ENCODE results near the gene ARID5B.

The ARID5B gene

DNA sequence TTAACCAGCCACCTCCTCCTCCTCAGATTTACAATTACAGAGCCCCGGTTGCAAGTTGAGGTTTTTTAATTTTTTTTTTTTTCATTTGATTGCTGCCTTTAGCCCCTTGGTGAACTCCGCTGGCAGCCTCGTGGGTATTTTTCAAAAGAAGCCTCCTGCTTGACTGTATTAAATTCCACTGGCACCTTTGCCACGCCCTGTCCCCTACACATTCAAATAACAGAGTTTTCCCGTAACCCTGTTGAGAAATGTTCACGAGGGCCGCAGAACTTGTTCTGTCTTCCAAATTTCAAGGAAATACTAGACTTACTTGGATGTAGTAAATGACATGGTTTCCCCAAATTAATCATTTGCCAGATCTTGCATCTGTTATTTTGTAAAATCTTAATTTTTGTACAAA is 167.0 kb downstream of the ARID5B start:
- Histone ChIP-seq H3K36me3 (ENCODE audit: insufficient read depth, low read length) (peaks cover 39% of the 10 kb centered on the region), H3K4me3 (ENCODE audit: low read depth in 1 of 2, low read length in 2 of 2) (no peak overlapping the region), H3K27ac (ENCODE audit: low read depth, low read length) (no peak overlapping the region), H3K4me1 (ENCODE audit: insufficient read depth, low read length) (peaks cover 28% of the 10 kb centered on the region), H3K9ac (ENCODE audit: low read length) (no peak overlapping the region), H3K27me3 (ENCODE audit: control insufficient read depth in 1 of 2, insufficient read depth in 2 of 2, low read length in 2 of 2) (no peaks in the 10 kb centered on the region), H3K9me3 (ENCODE audit: low read length) (no peaks in the 10 kb centered on the region)

GRCh38 chr10:62069452-62070178 is 168.1 kb downstream of the ARID5B start:
- Histone ChIP-seq H3K36me3 (ENCODE audit: insufficient read depth, low read length) (peaks cover 33% of the 10 kb centered on the region), H3K9ac (ENCODE audit: low read length) (no peak overlapping the region), H3K27me3 (ENCODE audit: control insufficient read depth in 1 of 2, insufficient read depth in 2 of 2, low read length in 2 of 2) (no peaks in the 10 kb centered on the region), H3K27ac (ENCODE audit: low read depth, low read length) (no peak overlapping the region), H3K4me1 (ENCODE audit: insufficient read depth, low read length) (peaks cover 28% of the 10 kb centered on the region), H3K9me3 (ENCODE audit: low read length) (no peaks in the 10 kb centered on the region), H3K4me3 (ENCODE audit: low read depth in 1 of 2, low read length in 2 of 2) (no peak overlapping the region)

DNA sequence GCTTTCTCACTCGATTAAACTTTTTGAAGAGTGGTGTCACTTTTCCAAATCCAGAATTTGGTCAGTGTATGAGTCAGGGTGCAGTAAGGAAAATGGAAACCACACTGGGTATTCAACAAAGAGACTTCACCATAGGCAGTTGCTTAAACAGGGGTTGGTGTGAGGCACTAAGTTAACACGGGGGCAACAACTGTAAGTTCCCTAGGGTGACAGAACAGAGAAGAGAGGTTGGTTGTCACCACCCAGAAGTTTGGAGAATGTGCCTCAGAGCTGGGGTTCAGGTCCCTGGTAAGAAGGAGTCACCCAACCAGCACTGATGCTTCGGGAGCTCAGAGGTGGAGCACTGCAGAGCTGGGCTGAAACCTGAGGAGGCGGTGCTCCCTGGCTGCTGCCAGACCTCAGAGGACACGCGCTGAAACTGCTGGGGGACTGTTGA is 170.4 kb downstream of the ARID5B start:
- Histone ChIP-seq H3K9me3 (ENCODE audit: low read length) (no peaks in the 10 kb centered on the region), H3K4me3 (ENCODE audit: low read depth in 1 of 2, low read length in 2 of 2) (no peak overlapping the region), H3K27me3 (ENCODE audit: control insufficient read depth in 1 of 2, insufficient read depth in 2 of 2, low read length in 2 of 2) (no peaks in the 10 kb centered on the region), H3K9ac (ENCODE audit: low read length) (no peak overlapping the region), H3K27ac (ENCODE audit: low read depth, low read length) (no peak overlapping the region), H3K36me3 (ENCODE audit: insufficient read depth, low read length) (peaks cover 28% of the 10 kb centered on the region), H3K4me1 (ENCODE audit: insufficient read depth, low read length) (peaks cover 46% of the 10 kb centered on the region)

DNA sequence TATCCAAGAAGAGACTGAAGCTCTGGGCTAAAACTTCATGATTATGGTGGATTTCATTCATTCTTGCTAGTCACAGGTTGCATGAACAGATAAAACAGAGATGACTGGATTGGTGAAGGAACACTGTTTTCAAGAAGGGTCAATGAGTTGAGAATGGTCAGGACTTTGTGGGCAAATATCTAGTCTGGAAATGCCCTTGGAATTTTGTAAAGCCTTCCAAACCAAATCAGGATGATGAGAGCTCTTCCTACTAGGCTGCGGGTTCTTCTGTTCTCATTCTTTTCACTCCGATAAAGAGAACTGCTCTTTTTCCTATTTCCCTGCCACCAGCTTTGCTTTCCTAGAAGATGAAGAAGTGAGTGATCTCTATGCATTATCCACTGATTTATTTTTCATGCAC is 171.4 kb downstream of the ARID5B start:
- H3K27me3 ChIP-seq (ENCODE audit: control insufficient read depth in 1 of 2, insufficient read depth in 2 of 2, low read length in 2 of 2), result no peaks in the 10 kb centered on the region
- H3K4me3 ChIP-seq (ENCODE audit: low read depth in 1 of 2, low read length in 2 of 2), result no peak overlapping the region
- H3K27ac ChIP-seq (ENCODE audit: low read depth, low read length), result no peak overlapping the region
- peaks cover 23% of the 10 kb centered on the region for H3K36me3 ChIP-seq (ENCODE audit: insufficient read depth, low read length)
- H3K4me1 ChIP-seq (ENCODE audit: insufficient read depth, low read length), result peaks cover 56% of the 10 kb centered on the region
- H3K9ac ChIP-seq (ENCODE audit: low read length), result no peak overlapping the region
- no peaks in the 10 kb centered on the region for H3K9me3 ChIP-seq (ENCODE audit: low read length)

- H3K4me3 ChIP-seq (ENCODE audit: low read depth in 1 of 2, low read length in 2 of 2), result no peak overlapping the region
- H3K27me3 ChIP-seq (ENCODE audit: control insufficient read depth in 1 of 2, insufficient read depth in 2 of 2, low read length in 2 of 2), result no peaks in the 10 kb centered on the region
- no peaks in the 10 kb centered on the region for H3K9me3 ChIP-seq (ENCODE audit: low read length)
- H3K27ac ChIP-seq (ENCODE audit: low read depth, low read length), result no peak overlapping the region
- peaks cover 61% of the 10 kb centered on the region for H3K4me1 ChIP-seq (ENCODE audit: insufficient read depth, low read length)
- peak overlapping the region; percentile 8 for H3K9ac ChIP-seq (ENCODE audit: low read length)
- peaks cover 23% of the 10 kb centered on the region for H3K36me3 ChIP-seq (ENCODE audit: insufficient read depth, low read length)
These were observed 171.9 kb downstream of the ARID5B start for GRCh38 chr10:62073429-62073828.

DNA sequence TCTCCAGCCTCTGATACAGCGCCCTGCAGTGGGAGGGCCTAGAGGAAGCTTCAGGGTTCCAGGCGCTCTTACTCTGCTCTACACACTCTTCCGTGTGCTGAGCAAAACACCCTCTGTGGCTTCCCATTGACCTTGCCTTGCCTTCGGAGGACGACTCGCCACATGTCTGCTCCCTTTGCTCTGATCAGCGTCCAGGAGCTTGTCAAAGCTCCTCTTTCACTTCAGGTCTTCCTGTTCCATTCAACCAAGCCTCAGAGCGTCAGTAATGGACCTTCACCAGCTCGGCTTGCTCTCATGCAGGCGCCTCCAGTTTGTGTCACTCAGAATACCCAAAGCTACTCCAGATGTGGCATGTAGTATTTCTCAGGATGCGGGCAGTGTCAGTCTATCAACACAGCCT is 173.9 kb downstream of the ARID5B start:
- peaks cover 69% of the 10 kb centered on the region for H3K4me1 ChIP-seq (ENCODE audit: insufficient read depth, low read length)
- H3K36me3 ChIP-seq (ENCODE audit: insufficient read depth, low read length), result peaks cover 27% of the 10 kb centered on the region
- H3K4me3 ChIP-seq (ENCODE audit: low read depth in 1 of 2, low read length in 2 of 2), result no peak overlapping the region
- no peaks in the 10 kb centered on the region for H3K27me3 ChIP-seq (ENCODE audit: control insufficient read depth in 1 of 2, insufficient read depth in 2 of 2, low read length in 2 of 2)
- no peak overlapping the region for H3K27ac ChIP-seq (ENCODE audit: low read depth, low read length)
- H3K9me3 ChIP-seq (ENCODE audit: low read length), result no peaks in the 10 kb centered on the region
- H3K9ac ChIP-seq (ENCODE audit: low read length), result no peak overlapping the region

- Histone ChIP-seq H3K9me3 (ENCODE audit: low read length) (no peaks in the 10 kb centered on the region), H3K27ac (ENCODE audit: low read depth, low read length) (no peak overlapping the region), H3K4me1 (ENCODE audit: insufficient read depth, low read length) (peaks cover 74% of the 10 kb centered on the region)
These were observed 174.4 kb downstream of the ARID5B start for GRCh38 chr10:62075912-62076311.

DNA sequence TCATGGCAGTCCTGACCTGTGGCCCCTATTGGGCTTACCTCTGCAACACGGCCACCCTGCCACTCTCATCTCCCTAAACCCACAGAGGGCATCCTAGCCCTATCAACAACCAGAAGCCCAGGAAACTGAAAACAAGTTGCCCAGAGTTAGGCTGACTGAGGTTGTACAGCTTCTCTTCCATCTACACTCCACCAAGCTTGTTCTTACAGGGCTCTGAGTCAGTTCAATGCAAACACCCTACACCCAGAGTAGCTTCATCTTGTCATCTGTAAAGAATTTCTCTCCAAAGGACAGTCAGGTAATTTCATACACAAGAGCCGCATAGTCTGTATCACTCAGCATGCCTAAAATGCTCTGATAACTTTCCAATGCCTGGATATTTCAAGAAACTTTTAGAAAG is 175.4 kb downstream of the ARID5B start:
- Histone ChIP-seq H3K27ac (ENCODE audit: low read depth, low read length) (no peak overlapping the region), H3K4me1 (ENCODE audit: insufficient read depth, low read length) (peaks cover 84% of the 10 kb centered on the region), H3K4me3 (ENCODE audit: low read depth in 1 of 2, low read length in 2 of 2) (no peak overlapping the region), H3K36me3 (ENCODE audit: insufficient read depth, low read length) (peaks cover 20% of the 10 kb centered on the region), H3K9ac (ENCODE audit: low read length) (no peak overlapping the region), H3K9me3 (ENCODE audit: low read length) (no peaks in the 10 kb centered on the region), H3K27me3 (ENCODE audit: control insufficient read depth in 1 of 2, insufficient read depth in 2 of 2, low read length in 2 of 2) (no peaks in the 10 kb centered on the region)

More at GRCh38 chr10:62075912-62076311, 174.4 kb downstream of the ARID5B start:
- Histone ChIP-seq H3K4me3 (ENCODE audit: low read depth in 1 of 2, low read length in 2 of 2) (no peak overlapping the region), H3K36me3 (ENCODE audit: insufficient read depth, low read length) (peaks cover 23% of the 10 kb centered on the region), H3K9ac (ENCODE audit: low read length) (no peak overlapping the region), H3K27me3 (ENCODE audit: control insufficient read depth in 1 of 2, insufficient read depth in 2 of 2, low read length in 2 of 2) (no peaks in the 10 kb centered on the region)

- H3K4me3 ChIP-seq (ENCODE audit: low read depth in 1 of 2, low read length in 2 of 2), result no peak overlapping the region
- H3K27me3 ChIP-seq (ENCODE audit: control insufficient read depth in 1 of 2, insufficient read depth in 2 of 2, low read length in 2 of 2), result no peaks in the 10 kb centered on the region
- H3K4me1 ChIP-seq (ENCODE audit: insufficient read depth, low read length), result peaks cover 84% of the 10 kb centered on the region
- peaks cover 15% of the 10 kb centered on the region for H3K36me3 ChIP-seq (ENCODE audit: insufficient read depth, low read length)
- no peak overlapping the region for H3K27ac ChIP-seq (ENCODE audit: low read depth, low read length)
- H3K9ac ChIP-seq (ENCODE audit: low read length), result no peak overlapping the region
- H3K9me3 ChIP-seq (ENCODE audit: low read length), result no peaks in the 10 kb centered on the region
These were observed 176.0 kb downstream of the ARID5B start for GRCh38 chr10:62077330-62078015.

DNA sequence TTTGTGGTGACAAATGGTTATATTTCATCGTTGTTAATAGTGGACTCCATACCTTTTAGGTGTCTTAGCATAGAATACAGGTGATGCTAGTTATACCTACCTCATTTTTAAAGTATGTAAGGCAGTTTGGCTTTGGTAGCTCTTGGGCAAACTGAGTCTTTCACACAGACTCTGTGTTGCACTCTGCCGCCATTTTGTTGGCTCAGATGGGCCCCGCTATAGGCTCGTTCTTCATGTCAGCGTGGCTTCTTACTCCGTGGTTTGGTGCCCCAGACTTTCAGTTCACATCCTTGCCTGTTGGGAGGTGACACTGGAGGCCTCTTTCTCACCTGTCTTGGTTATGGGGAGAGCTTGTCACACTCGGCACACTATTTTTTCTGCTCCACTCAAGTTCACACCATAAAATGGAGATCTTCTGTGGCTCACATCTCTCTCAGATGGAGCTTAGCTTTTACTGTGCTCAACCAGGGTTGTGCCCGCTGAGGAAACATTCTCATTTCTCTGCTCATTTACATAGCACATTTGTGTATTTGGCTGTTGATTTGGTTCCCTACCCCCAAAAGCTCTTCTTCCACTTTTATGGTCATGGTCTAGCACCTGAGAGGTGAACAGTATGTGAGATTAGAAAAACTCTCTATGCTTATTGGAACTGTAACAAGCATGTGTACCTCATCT is 178.5 kb downstream of the ARID5B start:
- Histone ChIP-seq H3K4me1 (ENCODE audit: insufficient read depth, low read length) (peaks cover 84% of the 10 kb centered on the region), H3K4me3 (ENCODE audit: low read depth in 1 of 2, low read length in 2 of 2) (no peak overlapping the region), H3K9me3 (ENCODE audit: low read length) (no peaks in the 10 kb centered on the region), H3K27ac (ENCODE audit: low read depth, low read length) (no peak overlapping the region), H3K9ac (ENCODE audit: low read length) (no peak overlapping the region), H3K27me3 (ENCODE audit: control insufficient read depth in 1 of 2, insufficient read depth in 2 of 2, low read length in 2 of 2) (no peaks in the 10 kb centered on the region), H3K36me3 (ENCODE audit: insufficient read depth, low read length) (peaks cover 15% of the 10 kb centered on the region)

DNA sequence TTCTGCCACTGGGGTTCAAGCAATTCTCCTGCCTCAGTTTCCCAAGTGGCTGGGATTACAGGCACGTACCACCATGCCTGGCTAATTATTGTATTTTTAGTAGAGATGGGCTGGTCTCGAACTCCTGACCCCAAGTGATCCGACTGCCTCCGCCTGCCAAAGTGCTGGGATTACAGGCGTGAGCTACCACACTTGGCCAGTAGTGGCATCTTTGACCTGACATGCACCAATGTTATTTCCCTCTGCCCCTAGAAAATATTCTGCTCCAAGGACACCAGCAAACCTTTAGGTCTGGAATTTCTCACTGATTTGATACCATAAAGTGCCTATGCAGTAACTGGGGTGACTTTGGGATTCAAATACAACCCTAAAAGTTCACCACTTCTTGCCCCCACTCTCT is 179.4 kb downstream of the ARID5B start:
- Histone ChIP-seq H3K9me3 (ENCODE audit: low read length) (no peaks in the 10 kb centered on the region), H3K4me3 (ENCODE audit: low read depth in 1 of 2, low read length in 2 of 2) (no peak overlapping the region), H3K36me3 (ENCODE audit: insufficient read depth, low read length) (peaks cover 16% of the 10 kb centered on the region), H3K27me3 (ENCODE audit: control insufficient read depth in 1 of 2, insufficient read depth in 2 of 2, low read length in 2 of 2) (no peaks in the 10 kb centered on the region), H3K27ac (ENCODE audit: low read depth, low read length) (peak overlapping the region; percentile 86), H3K9ac (ENCODE audit: low read length) (peak overlapping the region; percentile 7), H3K4me1 (ENCODE audit: insufficient read depth, low read length) (peaks cover 82% of the 10 kb centered on the region)
